GM18870 (cell line): ENCODE data around the gene ZCWPW1.

Experiments used
- ATAC-seq: cut with Tn5 transposase; IDR thresholded peaks from one replicate; pipeline ENCODE4 v1.9.1; 2021; ENCODE audit warnings: moderate library complexity; ENCODE audit not compliant: unreplicated experiment

The ZCWPW1 gene

DNA sequence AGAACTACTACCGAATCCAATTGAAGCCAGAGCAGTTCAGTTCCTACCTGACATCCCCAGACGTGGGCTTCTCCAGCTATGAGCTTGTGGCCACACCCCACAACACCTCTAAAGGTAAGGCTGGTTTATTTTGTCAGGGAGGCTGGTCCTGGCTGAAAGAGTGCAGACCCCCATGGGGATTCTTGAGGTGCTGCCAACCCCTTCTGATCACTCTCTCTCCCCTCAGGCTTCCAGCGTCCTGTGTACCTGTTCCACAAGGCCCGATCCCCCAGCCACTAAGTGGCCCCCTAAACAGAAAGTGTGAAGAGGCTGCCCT lies 4.7 kb upstream of the ZCWPW1 start:
- no peak for ATAC-seq

DNA sequence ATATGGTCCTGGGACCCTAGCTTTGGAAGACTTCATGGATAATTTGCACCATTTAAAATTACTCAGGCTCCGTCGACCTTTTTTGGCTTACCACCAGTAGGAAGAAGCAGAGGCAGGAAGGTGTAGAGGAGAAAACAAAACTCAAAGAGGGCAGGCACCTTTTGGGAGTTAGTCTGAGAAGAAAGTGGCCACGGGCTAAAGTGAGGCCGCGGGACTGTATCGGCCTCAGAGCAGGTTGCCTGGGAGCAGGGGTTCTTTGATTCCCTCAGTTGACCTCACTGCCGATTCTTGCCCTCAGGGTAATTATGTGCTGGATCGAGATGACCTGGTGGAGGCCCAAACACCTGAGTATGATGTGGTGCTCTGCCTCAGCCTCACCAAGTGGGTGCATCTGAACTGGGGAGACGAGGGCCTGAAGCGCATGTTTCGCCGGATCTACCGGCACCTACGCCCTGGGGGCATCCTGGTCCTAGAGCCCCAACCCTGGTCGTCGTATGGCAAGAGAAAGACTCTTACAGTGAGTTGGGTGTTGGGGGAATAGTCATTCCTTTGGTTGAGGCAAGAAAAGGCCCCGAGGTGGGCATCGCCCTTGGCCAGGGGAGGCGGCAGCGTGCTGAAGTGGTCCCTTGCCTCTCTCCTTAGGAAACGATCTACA lies 4.2 kb upstream of the ZCWPW1 start:
- ATAC-seq = no peak

- ATAC-seq = no peak
Observed at GRCh38 chr7:100432053-100432452, 3.5 kb upstream of the ZCWPW1 start.

- no peak for ATAC-seq
Observed at GRCh38 chr7:100431286-100431735, 2.8 kb upstream of the ZCWPW1 start.

GRCh38 chr7:100430493-100431285 lies 2.2 kb upstream of the ZCWPW1 start:
- ATAC-seq = no peak

DNA sequence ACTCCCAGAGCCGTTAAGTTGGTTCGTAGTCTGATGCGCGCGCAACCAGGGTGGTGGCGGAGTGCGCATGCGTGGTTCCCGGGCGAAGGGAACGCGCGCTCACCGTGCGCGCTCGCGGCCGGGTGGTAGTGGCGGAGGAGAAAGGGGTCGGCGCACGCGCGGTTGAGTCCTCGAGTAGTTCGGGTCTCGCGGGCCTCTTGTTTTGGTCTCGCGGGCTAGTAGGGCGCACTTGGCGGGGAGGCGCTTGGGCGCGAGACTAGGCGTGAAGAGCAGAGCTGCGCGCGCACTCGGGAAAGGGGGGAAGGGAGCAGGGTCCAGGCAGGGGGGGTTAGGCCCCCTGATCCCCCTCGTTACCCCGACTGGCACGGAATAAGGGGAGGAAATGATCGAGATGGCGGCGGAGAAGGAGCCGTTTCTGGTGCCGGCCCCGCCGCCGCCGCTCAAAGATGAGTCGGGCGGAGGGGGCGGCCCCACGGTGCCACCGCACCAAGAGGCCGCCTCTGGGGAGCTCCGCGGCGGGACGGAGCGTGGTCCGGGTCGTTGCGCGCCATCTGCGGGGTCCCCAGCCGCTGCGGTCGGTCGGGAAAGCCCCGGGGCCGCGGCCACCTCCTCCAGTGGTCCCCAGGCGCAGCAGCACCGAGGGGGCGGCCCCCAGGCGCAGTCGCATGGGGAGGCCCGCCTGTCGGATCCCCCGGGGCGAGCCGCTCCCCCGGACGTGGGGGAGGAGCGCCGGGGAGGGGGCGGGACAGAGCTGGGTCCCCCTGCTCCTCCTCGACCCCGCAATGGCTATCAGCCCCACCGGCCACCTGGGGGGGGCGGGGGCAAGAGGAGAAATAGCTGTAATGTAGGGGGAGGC lies 1.4 kb upstream of the ZCWPW1 start, which contains the start of gene MEPCE:
MEPCE (plus strand) TSS at position 195 of the 856 bp plus-strand sequence; CDS start at position 383, 188 bp downstream.
- ATAC-seq = peak; percentile 27

DNA sequence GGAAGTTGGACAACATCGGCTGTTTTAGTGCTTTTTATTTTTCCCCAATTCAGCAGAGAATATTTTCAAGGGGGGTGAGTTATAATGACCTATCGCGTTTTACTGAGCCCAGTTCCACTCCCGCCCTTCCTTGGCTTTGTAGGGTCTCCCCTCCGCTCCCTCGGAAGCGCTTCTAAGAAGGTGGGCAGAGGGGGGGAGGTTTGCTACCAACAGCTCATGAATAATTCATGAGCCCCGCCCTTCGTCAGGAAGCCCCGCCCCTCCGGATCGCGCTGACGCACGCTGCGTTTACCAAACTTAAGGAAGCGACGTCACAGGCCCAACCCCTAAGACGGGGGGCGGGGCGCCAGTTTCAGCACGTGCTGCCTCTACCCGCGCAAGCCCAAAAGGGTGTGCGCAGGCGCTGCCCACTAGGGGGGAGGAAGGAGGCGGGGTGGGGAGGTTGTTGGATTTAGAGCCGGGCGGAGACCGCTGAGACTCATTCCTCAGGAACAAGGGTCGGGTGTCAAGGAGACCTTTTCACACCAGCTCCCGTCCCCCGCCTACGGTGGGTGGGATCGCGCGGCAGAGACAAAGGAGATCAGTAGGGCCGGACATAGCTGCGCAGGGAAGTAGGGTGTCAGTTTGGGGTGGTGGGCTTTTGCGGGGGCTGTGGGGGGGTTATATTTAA lies 599 bp upstream of the ZCWPW1 start:
- peak; percentile 38 for ATAC-seq

DNA sequence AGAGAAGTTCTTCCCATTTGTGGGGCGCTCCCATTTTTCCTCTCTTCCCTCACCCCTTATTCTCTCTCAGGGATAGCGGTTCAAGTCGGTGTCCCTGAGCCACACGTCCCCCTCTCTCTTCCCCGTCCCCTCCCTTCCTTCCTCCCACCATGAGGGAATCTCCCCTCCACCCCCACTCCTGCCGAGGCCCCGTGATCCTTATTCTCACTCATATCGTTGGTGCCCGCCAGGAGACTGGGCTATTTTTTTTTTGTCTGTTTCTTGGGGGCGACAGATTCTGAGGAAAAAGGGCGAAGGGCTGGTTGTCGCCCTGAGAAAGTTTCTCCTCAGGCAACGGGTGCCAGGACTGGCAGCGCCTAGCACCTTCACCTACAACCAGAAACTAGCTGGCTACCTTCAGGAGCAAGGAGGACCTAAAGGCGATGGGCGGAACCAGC lies 723 bp downstream of the ZCWPW1 start:
- no peak for ATAC-seq

DNA sequence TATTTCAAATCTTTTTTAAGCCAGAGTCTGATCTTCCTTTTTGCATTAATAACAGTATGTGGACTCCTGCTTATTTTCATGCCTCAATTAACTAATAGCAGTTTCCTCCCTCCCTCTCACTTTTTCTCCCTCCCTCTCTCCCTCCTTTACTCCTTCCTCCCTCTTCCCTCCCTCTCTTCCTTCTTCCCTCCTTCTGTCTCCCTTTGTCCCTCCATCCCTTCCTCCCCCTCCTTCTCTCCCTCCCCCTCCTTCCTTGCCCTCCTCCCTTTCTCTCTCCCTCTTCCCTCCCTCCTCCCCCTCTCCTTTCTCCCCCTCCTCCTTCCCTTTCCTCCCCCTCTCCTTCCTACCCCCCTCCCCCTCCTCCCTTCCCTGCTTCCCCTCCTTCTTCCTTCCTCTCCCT lies 2.0 kb downstream of the ZCWPW1 start:
- no peak for ATAC-seq

DNA sequence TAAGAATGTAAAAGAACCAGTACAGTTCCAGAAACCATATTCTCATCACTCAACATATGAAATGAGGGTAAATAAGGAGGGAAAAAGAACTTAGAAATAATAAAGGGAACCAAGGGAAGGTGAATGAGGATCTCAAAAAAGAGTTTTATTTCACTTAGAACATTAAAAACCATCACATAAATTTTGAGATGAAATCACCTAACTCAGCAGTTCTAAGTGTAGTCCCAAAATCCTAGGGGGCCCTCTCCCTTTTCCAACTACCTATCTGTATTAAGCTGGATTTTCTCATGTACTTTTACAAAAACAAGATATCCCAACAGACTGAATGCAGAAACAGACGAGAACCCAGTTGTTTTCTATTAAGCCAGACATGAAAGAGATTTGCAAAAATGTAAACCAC lies 3.2 kb downstream of the ZCWPW1 start:
- ATAC-seq = no peak

DNA sequence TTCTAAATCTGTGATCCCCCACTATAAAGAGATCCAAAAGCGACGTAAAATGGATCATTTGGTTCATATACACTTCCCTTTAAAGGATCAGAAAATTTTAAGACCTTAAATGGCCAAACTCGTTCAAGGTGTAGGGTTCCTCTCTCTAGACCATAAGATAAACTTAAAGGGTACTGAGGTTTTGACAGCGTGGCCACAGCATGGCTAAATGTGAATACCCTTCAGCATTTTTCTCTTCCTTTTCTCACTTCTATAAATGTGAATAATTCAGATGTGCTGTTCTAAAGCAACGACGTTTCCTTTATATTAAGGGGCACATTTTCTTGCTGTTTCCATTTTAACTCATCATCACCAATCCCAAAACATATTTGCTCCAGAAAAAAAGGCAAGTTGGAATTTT lies 5.2 kb downstream of the ZCWPW1 start:
- ATAC-seq = no peak

DNA sequence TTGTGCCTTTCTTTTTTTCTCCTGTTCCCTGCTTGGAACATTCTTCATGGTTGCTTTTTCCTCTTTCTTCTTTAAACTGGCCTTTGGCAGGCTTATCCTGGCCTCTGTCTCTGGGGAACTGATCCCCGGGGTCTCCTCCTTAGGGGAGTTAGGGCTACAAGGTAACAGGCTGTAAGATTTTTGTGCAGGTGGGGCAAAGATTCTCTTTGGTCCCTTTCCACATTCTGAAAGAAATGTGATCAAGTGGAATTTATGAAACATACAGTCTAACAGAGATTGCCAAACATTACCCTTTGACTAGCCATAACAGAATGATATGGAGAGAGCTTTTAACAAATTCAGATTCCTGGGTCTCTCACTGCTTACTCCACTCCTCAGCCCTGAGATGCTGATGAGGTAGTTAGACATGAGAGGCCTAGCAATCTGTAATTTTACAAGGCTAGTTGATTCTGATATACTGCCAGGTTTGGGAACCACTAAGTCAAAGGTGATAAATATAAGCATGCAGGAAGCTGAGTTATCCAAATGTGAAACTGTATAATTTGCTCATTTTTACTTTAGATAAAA lies 8.8 kb downstream of the ZCWPW1 start:
- no peak for ATAC-seq

DNA sequence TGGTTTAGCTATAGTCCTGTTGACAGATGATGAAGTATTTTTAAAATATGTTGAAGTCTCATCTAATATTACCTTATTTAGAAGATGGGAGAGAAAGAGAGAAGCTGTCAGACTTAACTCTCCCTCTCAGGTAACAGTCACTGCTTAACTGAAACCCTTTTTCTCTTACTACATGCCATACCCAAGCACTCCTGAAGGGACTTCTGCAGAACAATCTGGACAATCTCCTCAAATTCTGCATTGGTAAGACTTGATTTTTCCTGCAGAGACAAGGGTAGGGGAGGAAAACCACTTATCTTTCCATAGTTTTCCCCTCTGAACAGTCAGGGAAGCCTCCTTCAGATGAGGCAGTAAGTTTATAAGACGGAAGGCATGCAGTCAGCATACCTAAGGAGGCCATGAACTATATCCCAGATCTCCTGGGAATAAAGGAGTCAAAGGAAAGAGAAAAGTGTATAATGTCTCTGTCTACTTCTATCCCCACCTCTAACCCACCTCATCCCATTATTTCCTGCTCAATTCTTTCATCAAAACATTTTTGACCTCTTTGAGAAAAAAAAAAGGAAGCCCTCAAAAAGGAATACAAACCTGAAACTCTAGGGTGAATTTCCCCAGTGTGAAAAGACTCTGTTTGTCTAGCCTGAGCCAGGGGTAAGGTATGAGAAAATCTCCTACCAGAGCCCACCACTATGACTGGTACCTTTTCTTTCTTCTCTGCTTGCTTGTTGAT lies 9.4 kb downstream of the ZCWPW1 start:
- ATAC-seq = no peak

GRCh38 chr7:100415448-100415847 lies 13.1 kb downstream of the ZCWPW1 start:
- no peak for ATAC-seq

DNA sequence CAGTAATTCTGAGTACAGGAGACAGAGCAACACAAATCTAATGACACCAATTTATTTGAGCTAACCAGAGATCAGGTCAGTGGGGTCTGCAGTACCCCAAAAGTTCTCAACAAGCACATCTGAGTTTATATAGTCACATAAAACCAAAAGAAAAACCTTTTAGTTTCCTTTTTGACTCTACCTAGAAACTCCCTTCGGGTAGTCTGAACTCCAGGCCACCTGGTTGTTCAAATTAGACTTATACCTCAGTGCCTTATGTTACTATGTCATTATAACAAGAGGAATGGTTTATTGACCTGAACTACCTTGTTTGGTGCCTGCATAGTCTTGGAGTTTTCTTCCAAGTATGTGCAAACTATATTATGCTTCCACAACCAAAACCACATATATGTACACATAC lies 14.6 kb downstream of the ZCWPW1 start:
- no peak for ATAC-seq

GRCh38 chr7:100413346-100413745 lies 15.2 kb downstream of the ZCWPW1 start:
- no peak for ATAC-seq

DNA sequence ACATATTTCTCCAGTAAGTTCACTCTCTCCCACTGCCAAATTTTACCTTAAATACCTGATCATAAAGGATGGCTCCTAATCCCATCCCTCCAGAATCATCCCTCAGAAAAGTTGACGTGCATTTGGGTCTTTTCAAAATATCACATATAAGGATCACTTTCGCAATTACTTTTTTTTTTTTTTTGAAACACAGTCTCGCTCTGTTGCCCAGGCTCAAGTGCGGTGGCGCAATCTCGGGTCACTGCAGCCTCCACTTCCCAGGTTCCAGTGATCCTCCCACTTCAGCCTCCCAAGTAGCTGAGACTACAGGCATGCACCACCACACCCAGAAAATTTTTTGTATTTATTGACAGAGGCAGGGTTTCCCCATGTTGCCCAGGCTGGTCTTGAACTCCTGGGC lies 17.4 kb downstream of the ZCWPW1 start:
- no peak for ATAC-seq

- no peak for ATAC-seq
Observed at GRCh38 chr7:100407285-100408180, 21.0 kb downstream of the ZCWPW1 start.

DNA sequence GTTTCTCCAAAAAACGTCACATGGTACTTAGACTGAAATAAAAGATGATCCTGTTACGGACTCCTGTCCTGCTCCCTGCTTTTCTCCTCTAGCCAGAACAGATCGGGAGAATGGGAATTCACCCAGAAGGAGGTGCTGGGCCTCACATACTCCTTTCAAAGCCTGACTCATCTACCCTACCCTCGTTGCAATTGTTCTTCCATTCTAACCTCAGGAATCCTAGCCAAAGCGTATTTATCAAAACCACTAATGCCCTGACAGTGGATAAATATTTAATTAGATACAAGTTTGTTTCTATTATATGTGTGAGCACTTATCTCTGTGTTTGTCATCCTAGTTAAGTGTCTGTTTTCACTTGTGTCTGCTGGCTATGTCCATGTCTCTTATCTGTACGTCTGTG lies 21.7 kb downstream of the ZCWPW1 start:
- no peak for ATAC-seq
